ENCODE data around the gene TFEB. TPM values are rescaled to one million over a fixed set of nuclear protein-coding genes. Genes with fewer than 3 reads are reported as not detected.

The TFEB gene
- total and polyA plus RNA-seq, 9 donors: 2.8 to 14.9 (median 8.8) TPM

GRCh38 chr6:41682497-41683272 lies 52.7 kb downstream of the TFEB start:
- TF ChIP-seq, protein P1, sequence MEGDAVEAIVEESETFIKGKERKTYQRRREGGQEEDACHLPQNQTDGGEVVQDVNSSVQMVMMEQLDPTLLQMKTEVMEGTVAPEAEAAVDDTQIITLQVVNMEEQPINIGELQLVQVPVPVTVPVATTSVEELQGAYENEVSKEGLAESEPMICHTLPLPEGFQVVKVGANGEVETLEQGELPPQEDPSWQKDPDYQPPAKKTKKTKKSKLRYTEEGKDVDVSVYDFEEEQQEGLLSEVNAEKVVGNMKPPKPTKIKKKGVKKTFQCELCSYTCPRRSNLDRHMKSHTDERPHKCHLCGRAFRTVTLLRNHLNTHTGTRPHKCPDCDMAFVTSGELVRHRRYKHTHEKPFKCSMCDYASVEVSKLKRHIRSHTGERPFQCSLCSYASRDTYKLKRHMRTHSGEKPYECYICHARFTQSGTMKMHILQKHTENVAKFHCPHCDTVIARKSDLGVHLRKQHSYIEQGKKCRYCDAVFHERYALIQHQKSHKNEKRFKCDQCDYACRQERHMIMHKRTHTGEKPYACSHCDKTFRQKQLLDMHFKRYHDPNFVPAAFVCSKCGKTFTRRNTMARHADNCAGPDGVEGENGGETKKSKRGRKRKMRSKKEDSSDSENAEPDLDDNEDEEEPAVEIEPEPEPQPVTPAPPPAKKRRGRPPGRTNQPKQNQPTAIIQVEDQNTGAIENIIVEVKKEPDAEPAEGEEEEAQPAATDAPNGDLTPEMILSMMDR (IDR thresholded peaks at IDR 0.05): no peak
- TF ChIP-seq EP300 (IDR thresholded peaks at IDR 0.05): no peak
- TF ChIP-seq POLR2A (IDR thresholded peaks at IDR 0.05): no peak
- H3K27me3 ChIP-seq: no peaks in the 10 kb centered on the region
- H3K27ac ChIP-seq: peak overlapping the region; percentile 54 to 80
- H3K4me1 ChIP-seq (ENCODE audit: insufficient read depth): no peaks in the 10 kb centered on the region
- intact Hi-C loops (cut with DNase I): loop anchor here (1.0 to 5.0 kb wide), 6 partner anchors 80 to 316 kb away; no protein-coding TSS in a partner anchor
- H3K9me3 ChIP-seq: no peaks in the 10 kb centered on the region
- DNase-seq: peak; percentile 38 to 68 (median 46)
- WGBS, 3 donors: 19 to 26% (median 22%) methylated on average over 31 of the region's 31 CpGs
- H3K36me3 ChIP-seq: no peaks in the 10 kb centered on the region
- H3K4me3 ChIP-seq: peak overlapping the region; percentile 38

- H3K36me3 ChIP-seq: no peaks in the 10 kb centered on the region
- no peaks in the 10 kb centered on the region for H3K9me3 ChIP-seq
- TF ChIP-seq POLR2A (IDR thresholded peaks at IDR 0.05) (no peak), EP300 (IDR thresholded peaks at IDR 0.05) (no peak)
- TF ChIP-seq, protein P1 (IDR thresholded peaks at IDR 0.05): peak; percentile 44 to 76 (median 75)
- 3% methylated on average over 9 of the region's 9 CpGs for WGBS, 3 donors
- peak; percentile 87 to 93 (median 88) for DNase-seq
- H3K4me3 ChIP-seq: no peak overlapping the region
- intact Hi-C loops (cut with DNase I): loop anchor here (2.0 to 5.0 kb wide), 5 partner anchors 79 to 315 kb away; no protein-coding TSS in a partner anchor
- H3K4me1 ChIP-seq (ENCODE audit: insufficient read depth): no peaks in the 10 kb centered on the region
- no peaks in the 10 kb centered on the region for H3K27me3 ChIP-seq
- H3K27ac ChIP-seq: no peak overlapping the region
These were observed 53.3 kb downstream of the TFEB start for GRCh38 chr6:41682056-41682477.

- WGBS, 3 donors: 76 to 78% (median 78%) methylated on average over 11 of the region's 11 CpGs
- no peak overlapping the region for H3K27ac ChIP-seq
- no peaks in the 10 kb centered on the region for H3K27me3 ChIP-seq
- no peak overlapping the region for H3K4me3 ChIP-seq
- H3K4me1 ChIP-seq (ENCODE audit: insufficient read depth): no peaks in the 10 kb centered on the region
- no peaks in the 10 kb centered on the region for H3K36me3 ChIP-seq
- no peaks in the 10 kb centered on the region for H3K9me3 ChIP-seq
- no peak for DNase-seq
- intact Hi-C loops (cut with DNase I): loop anchor here in 1 of 4 donors (5.0 kb wide), 1 partner anchor 313 kb away; no protein-coding TSS in a partner anchor
- no peak for TF ChIP-seq POLR2A (IDR thresholded peaks at IDR 0.05)
- TF ChIP-seq, protein P1 (IDR thresholded peaks at IDR 0.05): no peak
- no peak for TF ChIP-seq EP300 (IDR thresholded peaks at IDR 0.05)
These were observed 55.0 kb downstream of the TFEB start for GRCh38 chr6:41680182-41680965.

GRCh38 chr6:41679696-41680095 lies 55.7 kb downstream of the TFEB start:
- WGBS, 3 donors: 94 to 95% (median 94%) methylated on average over 9 of the region's 9 CpGs

More at GRCh38 chr6:41679696-41680095, 55.7 kb downstream of the TFEB start:
- Histone ChIP-seq H3K27me3 (no peaks in the 10 kb centered on the region), H3K36me3 (no peaks in the 10 kb centered on the region), H3K4me1 (ENCODE audit: insufficient read depth) (no peaks in the 10 kb centered on the region), H3K4me3 (no peak overlapping the region), H3K27ac (no peak overlapping the region), H3K9me3 (no peaks in the 10 kb centered on the region)
- no peak for DNase-seq
- intact Hi-C loops (cut with DNase I): loop anchor here in 2 of 4 donors (5.0 to 10.0 kb wide), 2 partner anchors 255 to 312 kb away; no protein-coding TSS in a partner anchor
- TF ChIP-seq, protein P1 (IDR thresholded peaks at IDR 0.05): no peak
- no peak for TF ChIP-seq POLR2A (IDR thresholded peaks at IDR 0.05)
- TF ChIP-seq EP300 (IDR thresholded peaks at IDR 0.05): no peak

All from ovary (tissue), 9 donors.